Lower leg skin (tissue), 3 donors: Measurements from ENCODE around the gene CHMP1A.

Experiments
- POLR2A ChIP-seq, 2 donors: fragments of 450-650 bp; IDR thresholded peaks; one replicate each; pipeline ENCODE4 v1.6.1; 2016 to 2017; ENCODE audit warnings: antibody characterized with exemption in 2 of 2, mild to moderate bottlenecking in 1 of 2, moderate library complexity in 1 of 2
- TF ChIP-seq, protein P1 (sequence below), 3 donors: fragments of 450-650 bp; IDR thresholded peaks; one replicate each; pipeline ENCODE4 v1.5.1; 2016; ENCODE audit warnings: antibody characterized with exemption in 3 of 3, mild to moderate bottlenecking in 3 of 3, moderate library complexity in 2 of 3

DNA sequence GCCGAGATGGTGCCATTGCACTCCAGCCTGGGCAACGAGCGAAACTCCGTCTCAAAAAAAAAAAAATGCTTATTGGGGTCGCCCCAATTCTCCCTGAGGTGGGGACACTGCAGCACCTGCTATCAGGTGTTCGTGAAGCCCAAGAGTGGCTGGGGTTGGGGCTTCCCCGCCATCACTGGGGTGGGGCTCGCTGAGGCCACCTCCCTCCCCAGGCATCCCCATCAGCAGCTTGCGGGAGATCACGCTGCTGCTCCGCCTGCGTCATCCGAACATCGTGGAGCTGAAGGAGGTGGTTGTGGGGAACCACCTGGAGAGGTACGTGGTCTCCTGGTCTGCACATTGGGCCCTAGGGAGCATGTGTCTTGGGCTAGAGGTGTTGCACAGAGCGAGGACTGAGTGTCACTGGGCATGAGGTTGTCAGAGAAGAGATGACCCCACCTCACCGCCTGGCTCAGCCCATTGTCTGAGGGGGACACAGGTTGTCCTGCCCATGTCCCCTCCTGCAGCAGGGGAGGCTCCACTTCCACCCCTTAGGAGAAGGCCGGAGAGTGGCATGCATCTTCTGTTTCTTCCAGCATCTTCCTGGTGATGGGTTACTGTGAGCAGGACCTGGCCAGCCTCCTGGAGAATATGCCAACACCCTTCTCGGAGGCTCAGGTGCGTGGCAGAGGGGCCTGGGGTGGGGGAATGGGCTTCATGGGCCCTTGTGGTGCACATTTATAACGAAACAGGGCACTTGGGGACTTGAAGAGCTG is 33.9 kb upstream of the CHMP1A start:
- no peak for TF ChIP-seq POLR2A (IDR thresholded peaks at IDR 0.05)
- TF ChIP-seq, protein P1, sequence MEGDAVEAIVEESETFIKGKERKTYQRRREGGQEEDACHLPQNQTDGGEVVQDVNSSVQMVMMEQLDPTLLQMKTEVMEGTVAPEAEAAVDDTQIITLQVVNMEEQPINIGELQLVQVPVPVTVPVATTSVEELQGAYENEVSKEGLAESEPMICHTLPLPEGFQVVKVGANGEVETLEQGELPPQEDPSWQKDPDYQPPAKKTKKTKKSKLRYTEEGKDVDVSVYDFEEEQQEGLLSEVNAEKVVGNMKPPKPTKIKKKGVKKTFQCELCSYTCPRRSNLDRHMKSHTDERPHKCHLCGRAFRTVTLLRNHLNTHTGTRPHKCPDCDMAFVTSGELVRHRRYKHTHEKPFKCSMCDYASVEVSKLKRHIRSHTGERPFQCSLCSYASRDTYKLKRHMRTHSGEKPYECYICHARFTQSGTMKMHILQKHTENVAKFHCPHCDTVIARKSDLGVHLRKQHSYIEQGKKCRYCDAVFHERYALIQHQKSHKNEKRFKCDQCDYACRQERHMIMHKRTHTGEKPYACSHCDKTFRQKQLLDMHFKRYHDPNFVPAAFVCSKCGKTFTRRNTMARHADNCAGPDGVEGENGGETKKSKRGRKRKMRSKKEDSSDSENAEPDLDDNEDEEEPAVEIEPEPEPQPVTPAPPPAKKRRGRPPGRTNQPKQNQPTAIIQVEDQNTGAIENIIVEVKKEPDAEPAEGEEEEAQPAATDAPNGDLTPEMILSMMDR (IDR thresholded peaks at IDR 0.05) = no peak
